ENCODE results near the gene NET1.

Gene NET1

DNA sequence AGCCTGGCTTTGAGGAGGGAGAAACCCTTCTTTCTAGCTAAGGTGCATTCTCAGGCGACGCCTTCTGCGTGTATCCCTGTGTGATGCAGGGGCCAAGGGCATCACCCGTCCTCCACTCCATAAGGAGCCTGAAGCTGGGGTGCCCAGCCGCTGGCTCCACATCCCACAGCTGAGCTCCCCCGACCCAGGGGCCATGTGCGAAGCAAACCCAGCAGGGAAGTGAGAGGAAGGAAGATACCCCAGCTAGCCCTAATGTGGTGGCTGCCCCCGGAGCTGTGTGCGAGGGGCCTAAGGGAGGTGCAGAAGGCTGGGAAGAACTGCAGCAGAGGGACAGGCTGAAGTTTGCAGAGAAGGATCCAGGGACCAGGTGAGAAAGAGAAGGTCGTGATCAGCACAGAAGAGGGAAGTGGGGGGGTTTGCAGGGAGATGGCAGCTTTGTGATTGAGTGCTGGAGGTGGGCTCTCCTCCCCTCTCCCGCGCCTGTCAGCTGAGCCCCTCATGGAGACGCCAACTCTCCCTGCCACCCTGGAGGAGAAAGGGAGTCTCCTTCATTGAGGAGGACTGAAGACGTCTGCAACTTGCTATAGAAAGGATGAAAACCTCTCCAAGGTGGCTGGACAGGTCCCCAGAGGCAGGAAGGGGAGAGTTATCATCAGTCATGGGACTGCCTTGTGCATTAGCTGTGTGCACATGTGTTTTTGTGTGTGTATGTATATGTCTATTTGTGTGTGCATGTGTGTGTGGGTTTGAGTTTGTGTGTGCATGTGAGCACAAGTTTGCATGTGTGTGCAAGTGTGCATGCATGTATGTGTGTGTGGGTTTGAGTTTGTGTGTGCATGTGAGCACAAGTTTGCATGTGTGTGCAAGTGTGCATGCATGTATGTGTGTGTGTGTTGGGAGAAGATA lies 90.5 kb downstream of the NET1 start:
- DNase-seq (ENCODE audit: low read depth) = no peak

DNA sequence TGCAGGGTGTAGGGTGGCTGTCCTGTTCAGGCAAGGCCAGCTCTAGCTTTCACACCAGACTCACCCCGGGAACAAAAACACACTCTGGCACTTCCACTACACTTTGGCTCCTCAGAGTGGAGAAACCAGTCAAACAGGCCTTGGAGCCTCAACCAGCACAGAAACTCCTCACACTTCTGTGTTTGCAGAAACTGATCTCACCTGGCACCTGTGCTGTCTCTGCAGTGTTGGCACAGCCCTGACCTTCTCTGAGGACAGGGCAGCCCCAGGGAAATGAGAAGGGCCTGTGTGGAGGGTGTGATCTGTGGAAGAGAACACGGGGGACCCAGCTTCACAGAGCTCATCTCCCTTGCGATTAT lies 91.1 kb downstream of the NET1 start:
- DNase-seq (ENCODE audit: low read depth) = no peak

DNA sequence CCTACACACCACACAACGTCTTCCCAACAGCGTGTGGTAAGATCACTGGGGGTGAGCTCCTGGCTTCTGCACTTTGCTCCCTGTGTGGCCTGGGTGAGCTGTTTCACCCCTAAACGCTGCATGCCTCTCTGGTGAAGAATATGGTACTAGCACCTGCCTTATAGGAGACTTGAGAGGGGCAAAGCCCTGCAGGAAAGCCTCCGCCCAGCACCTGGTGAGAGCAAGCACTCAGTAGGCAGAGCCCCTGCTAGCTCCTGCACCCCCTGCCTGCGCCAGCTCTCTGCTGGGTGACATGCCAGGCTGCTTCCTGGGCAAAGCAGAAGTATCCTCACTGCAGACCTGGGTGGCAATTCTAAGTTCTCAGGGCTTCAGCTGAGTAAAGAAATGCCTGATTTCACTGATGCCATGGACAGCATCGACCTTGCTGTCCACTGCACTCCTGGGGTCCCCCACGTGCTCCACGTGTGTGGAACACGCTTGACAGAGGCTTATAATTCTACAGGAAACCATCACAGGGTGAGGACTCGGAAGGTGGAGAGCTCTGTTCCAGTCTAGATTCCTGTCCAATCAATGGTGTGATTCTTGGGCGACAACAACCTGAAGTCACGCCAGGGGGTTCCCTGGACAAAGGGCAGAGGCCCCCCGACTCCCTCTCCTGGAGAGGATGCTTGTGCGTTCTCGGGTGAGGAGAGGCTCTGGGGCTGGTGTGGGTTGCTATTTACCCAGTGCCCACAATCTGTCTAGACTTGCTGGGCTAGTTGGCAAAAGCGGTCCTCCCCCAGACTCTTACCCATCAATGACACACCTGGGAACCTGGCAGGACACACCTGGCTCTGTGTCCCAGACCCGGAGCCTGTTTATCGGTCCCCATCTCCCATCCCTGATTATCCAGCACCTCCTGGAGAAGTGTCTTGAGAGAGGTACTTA lies 92.1 kb downstream of the NET1 start:
- no peak for DNase-seq (ENCODE audit: low read depth)

DNA sequence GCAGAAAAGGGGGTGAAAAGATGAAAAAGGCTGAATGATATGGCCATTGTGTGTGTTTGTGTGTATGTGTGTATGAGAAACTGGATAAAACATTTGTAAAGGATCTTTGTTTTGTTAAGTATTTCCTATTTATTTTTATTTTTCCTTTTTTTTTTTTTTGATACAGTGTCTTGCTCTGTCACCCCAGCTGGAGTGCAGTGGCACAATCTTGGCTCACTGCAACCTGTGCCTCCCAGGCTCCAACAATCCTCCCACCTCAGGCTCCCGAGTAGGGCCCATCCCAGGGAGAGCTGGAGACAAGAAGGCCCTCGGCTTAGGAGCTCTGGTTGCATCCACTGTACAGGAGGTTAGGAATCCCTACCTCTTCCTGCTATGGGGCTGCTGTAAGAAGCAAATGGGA lies 93.9 kb downstream of the NET1 start:
- no peak for DNase-seq (ENCODE audit: low read depth)

DNA sequence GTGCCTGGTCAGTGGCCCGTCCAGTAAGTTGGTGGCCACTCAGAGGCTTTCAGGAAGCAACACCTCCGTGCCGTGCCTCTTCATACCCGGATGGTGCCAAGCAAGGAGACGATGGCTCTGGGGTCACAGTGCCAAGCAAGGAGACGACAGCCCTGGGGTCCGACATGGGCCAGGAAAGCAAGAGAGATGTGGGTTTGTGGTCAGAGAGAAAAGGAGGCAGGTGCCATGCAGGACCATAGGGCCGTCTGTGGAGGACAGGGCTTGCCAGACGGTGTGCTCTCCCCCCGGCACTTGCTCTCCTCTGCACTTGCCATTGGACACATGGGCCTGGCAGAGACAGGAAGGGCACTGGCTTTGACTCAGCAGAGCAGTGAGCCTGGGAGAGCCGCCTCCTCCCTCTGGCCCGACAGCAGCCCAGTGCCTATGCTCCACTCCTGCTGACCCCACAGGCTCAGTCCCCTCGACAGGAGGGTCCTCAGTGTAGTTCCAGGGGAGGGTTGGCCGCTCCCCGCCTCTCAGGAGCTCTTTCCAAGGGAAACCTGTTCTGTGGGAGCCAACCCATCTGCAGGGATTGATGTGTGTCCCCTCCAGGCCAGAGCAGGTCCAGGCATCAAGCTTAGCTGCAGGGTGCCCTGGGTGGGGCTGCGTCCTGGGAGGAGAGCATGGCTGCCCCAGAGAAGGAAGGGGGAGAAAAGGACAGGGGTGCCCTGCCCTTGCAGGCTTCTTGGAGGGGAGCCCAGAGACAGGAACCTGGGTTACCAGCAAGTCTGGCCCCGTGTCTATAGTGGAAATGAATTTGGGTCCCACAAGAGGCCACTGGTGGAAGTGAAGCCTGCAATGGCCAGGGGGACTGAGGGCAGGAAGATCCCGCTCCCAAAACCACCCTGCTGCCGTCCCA lies 94.6 kb downstream of the NET1 start:
- no peak for DNase-seq (ENCODE audit: low read depth)

DNA sequence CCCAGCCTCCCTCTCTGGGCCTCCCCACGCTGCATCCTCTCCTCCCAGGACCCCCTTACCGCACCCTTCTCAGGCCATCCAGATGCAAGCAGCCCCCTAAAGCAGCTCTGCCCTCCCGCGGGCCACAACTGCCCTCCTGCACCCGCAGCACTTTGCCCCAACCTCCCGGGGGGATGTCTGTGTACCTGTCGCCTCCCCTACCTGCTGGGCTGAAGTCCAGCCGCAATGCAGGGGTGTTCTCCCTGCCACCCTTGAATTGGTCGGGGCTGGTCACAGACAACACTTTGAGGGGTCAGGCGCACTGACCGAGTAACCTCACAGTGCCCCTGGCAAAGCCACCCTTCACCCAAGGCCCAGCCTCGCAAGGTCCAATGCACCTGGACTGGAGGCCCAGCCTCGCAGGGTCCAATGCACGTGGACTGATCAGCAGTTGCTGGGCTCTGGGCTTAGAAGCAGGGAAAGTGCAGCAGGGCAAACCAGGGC lies 95.3 kb downstream of the NET1 start:
- DNase-seq (ENCODE audit: low read depth) = no peak

DNA sequence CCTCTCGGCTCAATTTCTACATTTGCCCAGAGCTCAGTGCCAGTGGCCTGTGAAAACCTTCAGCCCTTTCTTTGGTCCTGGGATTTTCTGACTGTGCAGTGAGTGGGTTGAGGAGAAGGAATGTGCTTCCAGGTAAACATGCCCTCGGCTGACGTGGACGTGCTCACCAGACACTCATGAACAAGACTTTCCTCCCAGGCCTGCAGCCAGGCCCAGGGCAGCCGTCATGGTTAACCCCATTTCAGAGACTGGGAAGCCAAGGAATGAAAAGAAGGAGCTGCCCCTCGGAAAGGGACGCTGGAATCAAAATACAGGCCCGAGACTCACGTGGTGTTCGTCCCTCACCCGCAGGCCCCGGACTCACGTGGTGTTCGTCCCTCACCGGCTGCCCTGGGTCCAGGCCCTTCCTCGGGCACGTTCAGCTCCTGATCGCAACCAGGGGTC lies 95.8 kb downstream of the NET1 start:
- DNase-seq (ENCODE audit: low read depth) = no peak

Data from GM04504 (cell line).